Measurements from ENCODE around the gene DNAJC5. TPM values are rescaled to one million over a fixed set of nuclear protein-coding genes. Genes with fewer than 3 reads are reported as not detected.

The DNAJC5 gene
- polyA plus RNA-seq, 1 donor (not counting 4 experiments of a cell fraction or from before 2014, with no cell fraction given), result 43.7 TPM

DNA sequence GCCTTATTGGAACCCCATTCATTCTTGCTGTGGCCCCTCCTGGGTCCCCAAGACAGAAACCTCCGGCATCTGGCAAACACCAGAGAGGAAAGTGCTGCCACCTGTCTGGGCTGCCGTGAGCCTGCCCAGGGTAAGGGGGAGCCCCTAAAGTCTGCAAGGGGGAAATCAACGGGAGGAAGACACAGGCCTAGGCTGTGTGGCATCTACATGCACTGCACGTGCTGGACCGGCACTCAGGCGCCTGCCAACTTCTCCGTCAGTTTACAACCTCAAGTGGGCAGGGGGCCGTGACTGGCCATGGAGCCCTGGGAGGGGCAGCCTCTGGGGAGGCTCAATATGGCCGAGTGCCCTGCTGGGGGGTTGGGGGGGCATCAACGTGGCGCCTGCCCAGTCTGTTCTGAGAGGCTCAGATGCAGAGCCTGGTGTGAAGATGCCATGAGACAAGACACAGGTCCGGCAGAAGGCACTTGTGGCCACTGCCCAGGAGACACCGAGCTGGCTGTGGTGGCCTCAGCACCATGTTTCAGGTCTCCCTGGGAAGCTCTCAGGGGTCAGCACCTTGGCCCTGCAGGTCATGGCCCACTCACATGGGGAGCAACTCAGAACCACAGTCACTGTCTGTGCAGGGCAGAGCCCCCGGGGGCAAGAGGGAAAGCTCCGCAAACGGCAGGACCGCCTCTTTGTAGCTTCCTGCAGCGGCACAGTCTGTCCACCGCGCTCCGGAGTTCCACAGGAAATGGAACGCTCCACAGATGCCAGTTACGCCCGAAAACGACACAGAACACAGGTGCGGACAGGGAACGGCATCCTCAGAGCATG is 52.9 kb downstream of the DNAJC5 start:
- Histone ChIP-seq H3K9ac (ENCODE audit: control insufficient read depth, extremely low read depth, insufficient read depth, low read length) (no peak overlapping the region), H3K36me3 (ENCODE audit: control insufficient read depth in 2 of 2, extremely low read depth in 1 of 2, insufficient read depth in 2 of 2, low read length in 2 of 2) (peaks cover 17 to 22% of the 10 kb centered on the region in 2 experiments), H3K79me2 (ENCODE audit: control insufficient read depth, insufficient read depth, low read length) (peaks cover 66% of the 10 kb centered on the region), H3K27ac (ENCODE audit: control insufficient read depth, insufficient read depth, low read length) (no peak overlapping the region), H3K4me3 (ENCODE audit: control insufficient read depth in 2 of 3, extremely low read depth in 1 of 3, insufficient read depth in 2 of 3, low read depth in 1 of 3, low read length in 3 of 3) (no peak overlapping the region), H3K27me3 (ENCODE audit: control insufficient read depth, extremely low read depth, insufficient read depth, low read length) (no peaks in the 10 kb centered on the region), H3K4me2 (ENCODE audit: control insufficient read depth, extremely low read depth, insufficient read depth, low read depth, low read length) (peak overlapping the region; percentile 55), H3K4me1 (ENCODE audit: control insufficient read depth, extremely low read depth, insufficient read depth, low read length) (peaks cover 50% of the 10 kb centered on the region), H2AFZ (ENCODE audit: control insufficient read depth, low read length) (no peak overlapping the region), H4K20me1 (ENCODE audit: control insufficient read depth, extremely low read depth, insufficient read depth, low read length) (peaks cover 47% of the 10 kb centered on the region), H3K9me1 (ENCODE audit: control insufficient read depth, extremely low read depth, insufficient read depth, low read length) (peaks cover 8% of the 10 kb centered on the region), H3K9me3 (ENCODE audit: control insufficient read depth, low read depth, low read length) (no peaks in the 10 kb centered on the region)
- dilution Hi-C loops (cut with MboI; ENCODE audit: extremely low pct_ligation_motif_present, low sequenced_read_pairs), result no loop called here
- DNase-seq (ENCODE audit: low read depth, low spot score) (no peak), FAIRE-seq (no peak)
- TF ChIP-seq EZH2 (IDR thresholded peaks at IDR 0.05; ENCODE audit: low read length), result no peak
- TF ChIP-seq, protein P1, sequence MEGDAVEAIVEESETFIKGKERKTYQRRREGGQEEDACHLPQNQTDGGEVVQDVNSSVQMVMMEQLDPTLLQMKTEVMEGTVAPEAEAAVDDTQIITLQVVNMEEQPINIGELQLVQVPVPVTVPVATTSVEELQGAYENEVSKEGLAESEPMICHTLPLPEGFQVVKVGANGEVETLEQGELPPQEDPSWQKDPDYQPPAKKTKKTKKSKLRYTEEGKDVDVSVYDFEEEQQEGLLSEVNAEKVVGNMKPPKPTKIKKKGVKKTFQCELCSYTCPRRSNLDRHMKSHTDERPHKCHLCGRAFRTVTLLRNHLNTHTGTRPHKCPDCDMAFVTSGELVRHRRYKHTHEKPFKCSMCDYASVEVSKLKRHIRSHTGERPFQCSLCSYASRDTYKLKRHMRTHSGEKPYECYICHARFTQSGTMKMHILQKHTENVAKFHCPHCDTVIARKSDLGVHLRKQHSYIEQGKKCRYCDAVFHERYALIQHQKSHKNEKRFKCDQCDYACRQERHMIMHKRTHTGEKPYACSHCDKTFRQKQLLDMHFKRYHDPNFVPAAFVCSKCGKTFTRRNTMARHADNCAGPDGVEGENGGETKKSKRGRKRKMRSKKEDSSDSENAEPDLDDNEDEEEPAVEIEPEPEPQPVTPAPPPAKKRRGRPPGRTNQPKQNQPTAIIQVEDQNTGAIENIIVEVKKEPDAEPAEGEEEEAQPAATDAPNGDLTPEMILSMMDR (optimal IDR thresholded peaks at IDR 0.05 in 1 of 3, IDR thresholded peaks at IDR 0.05 in 1 of 3, conservative IDR thresholded peaks at IDR 0.05 in 1 of 3; ENCODE audit: extremely low read depth in 1 of 3, insufficient read depth in 2 of 3, low read length in 3 of 3), result no peak

DNA sequence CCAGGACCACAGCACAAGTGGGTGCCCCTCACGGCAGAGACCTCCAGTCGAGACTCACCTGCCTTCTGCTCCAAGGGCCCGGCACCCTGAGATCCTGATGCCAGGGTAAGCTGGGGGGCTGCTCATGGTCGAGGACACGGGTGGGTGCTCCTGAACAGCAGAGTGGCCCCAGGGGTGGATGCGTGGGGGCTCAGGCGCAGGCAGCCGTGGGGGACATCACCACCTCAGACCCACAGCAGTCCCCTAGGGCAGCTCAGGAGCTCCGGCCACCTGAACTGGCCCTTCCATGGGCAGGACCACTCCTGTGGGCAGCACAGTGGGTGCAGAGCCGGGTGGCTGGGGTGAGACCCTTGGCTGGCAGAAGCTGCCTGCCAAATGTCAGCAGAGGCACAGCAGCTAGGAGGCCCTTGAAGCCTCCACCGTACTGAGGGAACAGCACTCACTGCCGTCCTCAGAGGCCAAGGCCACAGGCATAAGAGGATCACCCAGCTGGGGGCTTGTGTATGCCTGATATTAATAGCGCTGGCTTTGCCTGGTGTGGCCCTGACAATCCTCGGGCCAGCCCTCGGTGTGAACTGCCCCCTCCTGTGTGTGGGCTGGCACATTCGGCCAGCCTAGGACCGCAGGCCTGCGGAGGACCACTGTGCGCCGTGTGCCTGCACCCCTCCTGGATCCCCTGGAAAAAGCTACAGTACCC is 55.9 kb downstream of the DNAJC5 start:
- Histone ChIP-seq H4K20me1 (ENCODE audit: control insufficient read depth, extremely low read depth, insufficient read depth, low read length) (peaks cover 53% of the 10 kb centered on the region), H3K9me3 (ENCODE audit: control insufficient read depth, low read depth, low read length) (no peaks in the 10 kb centered on the region), H3K27me3 (ENCODE audit: control insufficient read depth, extremely low read depth, insufficient read depth, low read length) (no peaks in the 10 kb centered on the region), H3K4me2 (ENCODE audit: control insufficient read depth, extremely low read depth, insufficient read depth, low read depth, low read length) (no peak overlapping the region), H3K9ac (ENCODE audit: control insufficient read depth, extremely low read depth, insufficient read depth, low read length) (no peak overlapping the region), H3K79me2 (ENCODE audit: control insufficient read depth, insufficient read depth, low read length) (peaks cover 83% of the 10 kb centered on the region), H2AFZ (ENCODE audit: control insufficient read depth, low read length) (no peak overlapping the region), H3K4me1 (ENCODE audit: control insufficient read depth, extremely low read depth, insufficient read depth, low read length) (peaks cover 55% of the 10 kb centered on the region), H3K9me1 (ENCODE audit: control insufficient read depth, extremely low read depth, insufficient read depth, low read length) (peaks cover 8% of the 10 kb centered on the region), H3K27ac (ENCODE audit: control insufficient read depth, insufficient read depth, low read length) (no peak overlapping the region), H3K36me3 (ENCODE audit: control insufficient read depth in 2 of 2, extremely low read depth in 1 of 2, insufficient read depth in 2 of 2, low read length in 2 of 2) (peaks cover 4 to 7% of the 10 kb centered on the region in 2 experiments), H3K4me3 (ENCODE audit: control insufficient read depth in 2 of 3, extremely low read depth in 1 of 3, insufficient read depth in 2 of 3, low read depth in 1 of 3, low read length in 3 of 3) (no peak overlapping the region)
- dilution Hi-C loops (cut with MboI; ENCODE audit: extremely low pct_ligation_motif_present, low sequenced_read_pairs), result no loop called here
- DNase-seq (ENCODE audit: low read depth, low spot score) (no peak), FAIRE-seq (no peak)
- TF ChIP-seq EZH2 (IDR thresholded peaks at IDR 0.05; ENCODE audit: low read length), result no peak
- TF ChIP-seq, protein P1 (optimal IDR thresholded peaks at IDR 0.05 in 1 of 3, IDR thresholded peaks at IDR 0.05 in 1 of 3, conservative IDR thresholded peaks at IDR 0.05 in 1 of 3; ENCODE audit: extremely low read depth in 1 of 3, insufficient read depth in 2 of 3, low read length in 3 of 3), result no peak
